DND-41 (cell line): ENCODE measurements around the gene RNF39.

Experiments used
- CTCF ChIP-seq: IDR thresholded peaks from 2 replicates; pipeline ENCODE4 v1.5.1; 2012; ENCODE audit warnings: borderline replicate concordance, low read length, moderate library complexity, mild to moderate bottlenecking; ENCODE audit not compliant: poor library complexity, severe bottlenecking; ENCODE audit errors: extremely low read depth
- EZH2 ChIP-seq: IDR thresholded peaks from 3 replicates; pipeline ENCODE4 v1.6.1; 2012; ENCODE audit warnings: borderline replicate concordance, low read depth, mild to moderate bottlenecking, moderate library complexity, low read length, inconsistent platforms; ENCODE audit not compliant: severe bottlenecking

- TF ChIP-seq CTCF (no peak), EZH2 (no peak)
These were observed 30.9 kb downstream of the RNF39 start for GRCh38 chr6:30044630-30045029.
